KOPT-K1 (cell line): ENCODE measurements around the gene ECSCR.
"Not testable (repeated sequence)": the region's sequence is repeated elsewhere in the genome, so short reads cannot be mapped to it uniquely, and the experiment has no call there.

ENCODE experiments used
- H3K27ac ChIP-seq: fragments of 200-600 bp; sonication (generic); 2 replicates; pipeline ENCODE4 v1.5.1; 2016; ENCODE audit warnings: antibody characterized with exemption, mild to moderate bottlenecking, low read depth, low read length; ENCODE audit not compliant: poor library complexity, severe bottlenecking
- H3K36me3 ChIP-seq: fragments of 200-600 bp; sonication (generic); 2 replicates; pipeline ENCODE4 v1.5.1; 2017; ENCODE audit warnings: antibody characterized with exemption, mild to moderate bottlenecking, low read length, moderate library complexity; ENCODE audit not compliant: insufficient read depth
- H3K9me3 ChIP-seq: fragments of 200-600 bp; sonication (generic); 2 replicates; pipeline ENCODE4 v1.5.1; 2017; ENCODE audit warnings: antibody characterized with exemption, low read length, mild to moderate bottlenecking; ENCODE audit not compliant: insufficient read depth, poor library complexity, severe bottlenecking

Gene ECSCR

DNA sequence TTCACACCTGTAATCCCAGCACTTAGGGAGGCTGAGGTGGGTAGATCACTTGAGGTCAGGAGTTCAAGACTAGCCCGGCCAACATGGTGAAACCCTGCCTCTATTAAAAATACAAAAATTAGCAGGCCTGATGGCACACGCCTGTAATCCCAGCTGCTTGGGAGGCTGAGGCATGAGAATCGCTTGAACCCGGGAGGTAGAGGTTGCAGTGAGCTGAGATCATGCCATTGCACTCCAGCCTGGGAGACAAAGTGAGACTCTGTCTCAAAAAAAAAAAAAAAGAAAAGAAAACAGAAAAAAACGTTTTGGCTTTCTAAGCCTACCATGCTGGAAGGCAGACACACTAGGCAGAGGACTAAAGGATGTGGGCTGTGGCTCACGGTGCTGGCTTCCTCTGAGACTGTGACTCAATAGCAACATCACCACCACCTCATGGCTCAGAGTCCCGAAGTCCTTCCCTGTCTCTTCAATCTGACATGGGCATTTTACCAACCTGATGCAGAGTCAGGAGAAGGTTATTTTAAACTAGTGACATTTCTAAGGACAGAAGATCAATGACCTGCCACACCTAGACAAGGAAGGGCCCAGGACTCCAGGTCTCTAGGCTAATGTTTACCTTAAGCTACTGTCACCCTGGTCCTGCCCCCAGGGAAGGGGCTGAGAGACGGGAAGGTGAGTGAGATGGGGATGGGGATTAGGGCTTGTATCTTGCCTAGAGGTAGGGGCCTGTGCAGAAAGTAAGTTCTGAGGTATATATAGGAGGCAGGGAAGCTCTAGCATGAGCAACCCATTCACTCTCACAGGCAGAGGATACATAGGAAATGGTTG is 3.7 kb downstream of the ECSCR start:
- peak overlapping the region; percentile 71 for H3K27ac ChIP-seq
- no peaks in the 10 kb centered on the region for H3K36me3 ChIP-seq
- H3K9me3 ChIP-seq = no peaks in the 10 kb centered on the region

DNA sequence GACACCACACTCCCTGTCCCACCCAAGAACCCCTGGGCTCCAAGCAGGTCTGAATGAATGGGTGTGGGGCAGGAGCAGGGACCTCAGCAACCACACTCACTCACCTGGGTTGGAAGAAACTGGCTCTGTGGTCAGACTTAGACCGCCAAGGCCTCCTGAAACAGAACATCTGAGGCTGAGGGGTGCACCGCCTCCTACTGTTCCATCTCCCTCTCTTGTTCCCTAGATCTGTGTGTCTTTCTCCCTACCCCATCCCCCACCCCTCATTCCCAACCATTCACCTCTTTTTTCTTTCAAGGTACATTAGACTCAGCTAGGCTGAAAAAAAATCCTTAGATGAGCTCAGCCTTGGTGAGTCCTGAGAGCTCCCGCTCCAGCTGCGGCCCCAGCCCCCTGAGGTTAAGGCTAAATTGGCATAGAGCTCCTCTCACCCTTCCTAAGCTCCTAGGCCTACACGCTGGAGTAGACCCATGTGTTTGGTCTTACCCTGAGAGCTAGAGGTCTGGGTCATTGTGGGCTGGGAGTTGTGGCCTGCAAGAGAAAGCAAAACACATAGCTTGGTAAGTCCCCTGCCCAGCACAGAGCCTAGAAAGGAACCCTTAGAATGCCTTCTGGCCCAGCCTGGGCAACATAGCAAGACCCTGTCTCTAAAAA is 4.8 kb downstream of the ECSCR start:
- H3K27ac ChIP-seq = peak overlapping the region; percentile 71
- no peaks in the 10 kb centered on the region for H3K36me3 ChIP-seq
- no peaks in the 10 kb centered on the region for H3K9me3 ChIP-seq

DNA sequence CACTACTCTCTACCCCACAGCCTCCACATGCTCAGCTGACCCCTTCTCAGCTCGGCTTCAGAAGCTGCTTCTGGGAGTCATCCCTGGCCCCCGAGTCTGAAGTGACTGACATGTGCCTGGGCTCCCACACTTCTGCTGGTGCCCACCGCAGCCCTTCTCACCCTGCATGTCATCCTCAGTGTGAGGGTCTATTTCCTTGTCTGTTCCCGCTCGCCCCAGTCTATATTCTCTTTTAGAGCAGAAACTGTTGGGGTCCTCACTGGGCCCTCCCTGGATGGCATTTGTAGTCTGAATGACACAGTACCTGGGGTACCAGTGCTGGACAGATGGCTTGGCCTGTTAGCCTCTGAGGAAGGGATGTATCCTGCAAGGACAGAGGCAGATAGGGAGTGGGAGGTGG is 5.3 kb downstream of the ECSCR start:
- Histone ChIP-seq H3K36me3 (no peaks in the 10 kb centered on the region), H3K9me3 (no peaks in the 10 kb centered on the region), H3K27ac (no peak overlapping the region)

DNA sequence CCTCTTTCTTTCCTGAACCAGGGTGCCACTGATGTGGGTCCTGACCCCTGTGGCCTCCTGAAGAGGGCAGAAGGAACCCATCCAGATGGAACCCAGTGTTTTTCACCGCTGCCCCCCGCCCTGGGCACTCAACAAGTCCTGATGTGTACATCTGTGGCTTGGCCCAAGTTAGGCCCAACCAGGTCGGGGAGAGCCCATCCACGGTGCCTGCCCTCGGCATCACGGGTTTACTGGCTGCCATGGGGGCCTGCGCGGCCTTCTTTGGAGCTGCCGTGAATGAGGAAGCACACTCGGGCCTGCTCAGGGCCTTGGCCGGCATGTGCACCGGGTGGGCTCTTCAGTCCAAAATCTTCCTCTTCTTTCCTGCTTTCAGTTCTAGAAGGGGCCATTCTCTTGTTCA is 5.8 kb downstream of the ECSCR start:
- Histone ChIP-seq H3K27ac (no peak overlapping the region), H3K36me3 (no peaks in the 10 kb centered on the region), H3K9me3 (no peaks in the 10 kb centered on the region)

DNA sequence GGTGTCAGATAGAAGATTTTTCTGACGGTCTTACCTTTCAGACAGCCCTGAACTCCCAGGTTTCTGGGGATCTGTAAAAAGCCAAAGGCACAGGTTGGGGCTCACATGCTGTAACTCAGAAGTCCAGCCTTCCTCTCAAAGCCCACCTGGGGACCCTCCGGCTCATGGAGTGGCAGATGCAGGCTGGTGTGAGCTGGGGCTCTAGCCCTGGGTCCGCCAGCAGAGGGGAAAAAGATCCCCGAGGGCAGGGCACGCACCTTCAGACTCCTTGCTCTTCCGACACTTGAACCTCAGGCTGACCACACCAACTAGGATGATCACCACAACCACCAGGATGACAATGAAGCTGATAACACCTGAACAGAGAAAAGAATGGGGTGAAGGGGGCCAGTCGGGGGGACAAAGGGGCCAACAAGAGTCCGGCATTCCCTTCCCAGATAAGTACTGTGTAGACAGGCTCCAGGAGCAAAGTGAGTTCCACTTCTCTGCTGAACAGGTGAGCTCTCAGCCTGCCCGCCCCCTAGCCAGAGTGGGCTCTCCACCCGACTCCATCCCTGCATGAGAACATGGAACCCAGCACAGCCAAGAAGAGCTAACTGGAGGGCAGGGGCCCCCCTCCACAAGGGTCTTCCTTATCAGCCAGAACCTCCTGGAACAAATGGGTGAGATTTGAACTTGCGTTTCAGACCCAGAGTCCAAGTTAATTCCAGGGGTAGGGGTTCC is 7.8 kb downstream of the ECSCR start:
- Histone ChIP-seq H3K36me3 (no peaks in the 10 kb centered on the region), H3K27ac (no peak overlapping the region), H3K9me3 (no peaks in the 10 kb centered on the region)

DNA sequence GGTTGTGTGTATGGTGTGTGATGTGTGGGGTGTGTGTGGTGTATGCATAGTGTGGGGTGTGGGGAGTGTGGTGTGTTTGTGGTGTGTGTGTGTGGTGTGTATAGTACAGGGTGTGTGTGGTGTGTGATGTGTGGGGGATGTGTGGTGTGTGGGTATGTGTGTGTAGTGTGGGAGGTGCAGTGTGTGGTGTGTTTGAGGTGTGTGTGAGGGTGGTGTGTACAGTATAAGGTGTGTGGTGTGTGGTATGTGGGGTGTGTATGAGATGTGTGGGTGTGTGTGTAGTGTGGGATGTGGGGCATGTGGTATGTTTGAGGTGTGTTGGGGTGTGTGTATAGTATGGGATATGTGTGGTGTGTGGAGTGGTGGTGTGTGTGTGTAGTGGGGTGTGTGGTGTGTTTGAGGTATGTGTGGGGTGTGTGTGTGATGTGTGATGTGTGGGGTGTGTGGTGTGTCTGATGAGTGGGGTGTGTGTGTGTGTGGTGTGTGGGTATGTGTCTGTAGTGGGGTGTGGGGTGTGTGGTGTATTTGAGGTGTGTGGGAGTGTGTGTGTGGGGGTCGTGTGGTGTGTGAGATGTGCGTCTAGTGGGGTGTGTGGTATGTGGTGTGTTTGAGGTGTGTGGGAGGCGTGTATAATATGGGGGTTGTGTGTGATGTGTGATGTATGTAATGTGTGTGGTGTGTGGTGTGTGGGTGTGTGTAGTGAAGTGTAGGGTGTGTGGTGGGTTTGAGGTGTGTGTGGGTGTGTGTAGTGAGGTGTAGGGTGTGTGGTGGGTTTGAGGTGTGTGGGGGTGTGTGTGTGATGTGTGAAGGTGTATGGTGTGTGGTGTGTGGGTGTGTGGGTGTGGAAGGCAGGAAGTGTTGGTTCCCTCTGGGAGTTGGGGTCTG is 8.6 kb downstream of the ECSCR start:
- Histone ChIP-seq H3K27ac (no peak overlapping the region), H3K9me3 (no peaks in the 10 kb centered on the region)

DNA sequence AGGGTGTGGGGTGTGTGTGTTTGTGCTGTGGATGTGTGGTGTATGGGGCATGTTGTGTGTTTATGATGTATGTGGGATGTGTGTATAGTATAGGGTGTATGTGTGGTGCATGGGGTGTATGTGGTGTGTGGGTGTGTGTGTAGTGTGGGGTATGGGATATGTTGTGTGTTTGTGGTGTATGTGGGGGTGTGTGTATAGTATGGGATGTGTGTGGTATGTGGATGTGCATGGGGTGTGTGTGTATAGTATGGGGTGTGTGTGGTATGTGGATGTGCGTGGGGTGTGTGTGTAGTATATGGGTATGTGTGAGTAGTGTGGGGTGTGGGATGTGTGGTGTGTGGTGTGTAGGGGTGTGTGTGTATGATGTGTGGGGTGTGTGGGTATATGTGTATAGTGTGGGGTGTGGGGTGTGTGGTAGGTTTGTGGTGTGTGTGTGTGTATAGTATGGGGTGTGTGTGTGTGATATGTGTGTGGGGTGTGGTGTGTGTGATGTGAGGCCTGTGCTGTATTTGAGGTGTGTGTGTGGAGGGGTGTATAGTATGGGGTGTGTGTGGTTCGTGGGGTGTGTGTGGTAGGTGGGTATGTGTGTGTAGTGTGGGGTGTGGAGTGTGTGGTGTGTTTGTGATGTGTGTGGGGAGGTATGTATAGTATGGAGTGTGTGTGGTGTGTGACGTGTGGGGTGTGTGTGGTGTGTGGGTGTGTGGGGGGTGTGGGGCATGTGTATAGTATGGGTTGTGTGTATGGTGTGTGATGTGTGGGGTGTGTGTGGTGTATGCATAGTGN is 10.5 kb downstream of the ECSCR start:
- H3K9me3 ChIP-seq = no peaks in the 10 kb centered on the region
- no peaks in the 10 kb centered on the region for H3K36me3 ChIP-seq
- no peak overlapping the region for H3K27ac ChIP-seq

More for the DNA sequence above, 8.6 kb downstream of the ECSCR start:
- no peaks in the 10 kb centered on the region for H3K36me3 ChIP-seq

DNA sequence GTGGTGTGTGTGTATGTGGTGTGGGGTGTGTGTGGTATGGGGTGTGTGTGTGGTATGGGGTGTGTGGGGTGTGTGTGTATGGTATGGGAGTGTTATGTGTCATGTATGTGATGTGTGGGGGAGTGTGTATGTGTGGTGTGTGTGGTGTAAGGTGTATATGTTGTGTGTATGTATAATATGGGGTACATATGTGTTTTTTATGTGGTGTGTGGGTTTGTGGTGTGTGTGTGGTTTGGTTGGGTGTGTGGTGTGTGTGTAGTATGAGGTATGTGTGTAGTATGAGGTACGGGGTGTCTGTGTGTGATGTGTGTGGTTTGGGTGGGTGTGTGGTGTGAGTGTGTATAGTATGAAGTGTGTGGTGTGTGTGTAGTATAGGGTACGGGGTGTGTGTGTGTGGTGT is 11.4 kb downstream of the ECSCR start:
- no peaks in the 10 kb centered on the region for H3K36me3 ChIP-seq
- H3K9me3 ChIP-seq = no peaks in the 10 kb centered on the region
- no peak overlapping the region for H3K27ac ChIP-seq

DNA sequence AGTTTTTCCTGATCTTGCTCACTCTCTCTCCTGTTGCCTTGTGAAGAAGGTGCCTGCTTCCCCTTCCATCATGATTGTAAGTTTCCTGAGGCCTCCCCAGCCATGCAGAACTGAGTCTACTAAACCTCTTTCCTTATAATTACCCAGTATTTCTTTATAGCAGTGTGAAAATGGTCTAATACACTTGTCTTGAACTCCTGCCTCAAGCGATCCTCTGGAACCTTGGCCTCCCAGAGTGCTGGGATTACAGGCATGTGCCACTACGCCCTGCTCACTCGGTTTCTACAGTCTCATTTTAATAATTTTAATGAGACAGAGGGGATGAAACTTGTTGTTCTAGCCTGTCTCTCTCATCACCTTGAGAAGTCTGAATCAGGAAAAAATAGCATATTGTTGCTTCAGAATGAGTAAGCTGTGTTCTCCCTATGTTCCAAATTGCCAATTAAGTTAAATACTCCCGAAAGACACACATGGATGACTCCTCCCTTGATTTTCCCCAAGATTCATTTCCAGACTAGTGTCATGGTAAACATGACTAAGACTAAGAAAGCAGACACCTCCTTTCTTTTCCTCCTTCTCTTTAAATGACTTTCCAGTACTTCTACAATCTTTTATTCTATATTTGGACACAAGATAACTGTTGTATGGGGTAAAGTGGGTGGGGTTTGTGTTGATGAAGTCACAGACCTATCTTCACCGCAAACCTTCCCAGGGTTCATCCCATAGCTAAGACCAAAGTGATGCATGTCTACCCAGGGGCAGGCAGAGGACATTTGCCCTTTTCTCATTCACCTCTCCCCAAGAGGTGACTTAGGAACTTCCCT is 15.4 kb downstream of the ECSCR start:
- H3K27ac ChIP-seq = no peak overlapping the region
- H3K36me3 ChIP-seq = no peaks in the 10 kb centered on the region
- no peaks in the 10 kb centered on the region for H3K9me3 ChIP-seq

DNA sequence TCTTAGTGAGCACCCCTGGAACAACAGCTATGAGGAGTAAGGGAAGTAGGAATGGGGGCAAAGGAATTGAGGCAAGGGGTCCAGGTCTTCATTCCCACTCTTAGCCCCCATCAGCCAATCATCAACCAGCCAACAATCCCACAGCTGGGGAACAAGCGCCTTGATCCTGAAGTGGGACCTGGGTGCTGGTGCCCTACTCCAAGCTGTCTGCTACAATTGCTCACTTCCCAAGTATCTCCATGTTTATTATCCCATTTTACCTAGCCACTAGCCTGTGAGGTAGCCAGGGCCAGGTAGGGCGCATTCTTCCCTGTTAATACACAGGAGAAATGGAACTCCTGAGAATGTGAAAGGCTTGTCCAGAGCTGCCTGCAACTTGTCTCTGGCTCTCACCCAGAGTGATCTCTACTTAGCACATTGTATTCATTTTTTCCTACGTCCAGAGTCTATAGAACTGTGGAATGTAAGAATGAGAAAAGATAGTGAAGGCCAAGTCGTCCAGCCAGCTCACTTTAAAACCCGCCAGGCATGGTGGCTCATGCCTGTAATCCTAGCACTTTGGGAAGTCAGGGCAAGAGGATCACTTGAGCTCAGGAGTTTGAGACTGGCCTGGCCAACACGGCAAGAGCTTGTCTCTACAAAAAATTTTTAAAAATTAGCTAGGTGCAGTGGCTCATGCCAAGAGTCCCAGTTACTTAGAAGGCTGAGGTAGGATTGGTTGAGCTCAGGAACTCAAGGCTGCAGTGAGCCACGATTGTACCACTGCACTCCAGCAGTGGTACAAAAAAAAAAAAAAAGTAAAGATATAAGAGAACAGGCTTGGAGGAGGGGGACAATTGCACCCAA is 17.0 kb downstream of the ECSCR start:
- Histone ChIP-seq H3K27ac (no peak overlapping the region), H3K36me3 (no peaks in the 10 kb centered on the region)

DNA sequence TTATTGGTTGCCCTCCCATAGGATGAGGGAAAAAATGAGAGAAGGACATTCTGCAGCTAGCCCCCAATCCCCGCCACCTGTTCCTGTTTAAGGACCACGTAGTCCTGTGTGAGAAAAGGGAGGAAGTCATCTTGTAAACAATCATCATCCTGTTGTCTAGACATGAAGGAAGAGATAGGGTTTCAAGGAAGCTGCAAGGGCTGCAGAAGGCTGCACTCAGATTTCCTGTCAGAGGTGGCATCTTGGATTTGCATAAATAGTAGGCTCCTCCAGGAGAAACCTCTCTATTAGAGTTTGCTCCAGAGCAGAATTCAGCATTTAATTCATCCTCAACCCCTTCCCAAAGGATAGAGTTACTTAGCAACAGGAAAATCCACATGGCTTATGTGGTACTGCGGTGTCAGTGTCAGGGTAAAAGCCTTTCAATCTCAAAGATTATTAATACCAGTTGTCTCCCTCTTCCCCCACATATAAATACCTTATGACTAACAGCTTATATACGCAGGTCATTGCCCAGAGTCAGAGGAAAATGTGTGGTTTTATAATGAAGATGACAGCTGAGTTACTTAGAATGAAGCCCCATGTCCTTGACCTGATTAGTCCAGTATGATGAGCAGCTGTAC is 18.6 kb downstream of the ECSCR start:
- Histone ChIP-seq H3K36me3 (no peaks in the 10 kb centered on the region), H3K27ac (no peak overlapping the region), H3K9me3 (no peaks in the 10 kb centered on the region)

More for the DNA sequence above, 17.0 kb downstream of the ECSCR start:
- H3K9me3 ChIP-seq = no peaks in the 10 kb centered on the region

DNA sequence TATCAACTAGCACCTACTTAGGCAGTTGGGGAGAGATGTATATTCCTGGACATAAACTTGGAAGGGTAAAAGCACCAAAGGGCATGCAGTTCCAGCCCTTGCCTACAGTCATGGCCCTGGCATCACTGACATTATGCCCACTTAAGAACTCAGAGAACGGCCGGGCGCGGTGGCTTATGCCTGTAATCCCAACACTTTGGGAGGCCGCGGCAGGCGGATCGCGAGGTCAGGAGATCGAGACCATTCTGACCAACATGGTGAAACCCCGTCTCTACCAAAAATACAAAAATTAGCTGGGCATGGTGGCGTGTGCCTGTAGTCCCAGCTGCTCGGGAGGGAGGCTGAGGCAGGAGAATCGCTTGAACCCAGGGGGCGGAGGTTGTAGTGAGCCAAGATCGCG is 22.1 kb downstream of the ECSCR start:
- not testable (repeated sequence) for H3K27ac ChIP-seq, H3K36me3 ChIP-seq

More for the DNA sequence above, 22.1 kb downstream of the ECSCR start:
- not testable (repeated sequence) for H3K9me3 ChIP-seq
